ENCODE measurements around the gene HS1BP3. TPM values are rescaled to one million over a fixed set of nuclear protein-coding genes. Genes with fewer than 3 reads are reported as not detected.

HS1BP3 gene
- total and polyA plus RNA-seq, 2 of the 13 experiments (the other 11 are each of a cell fraction or from before 2014, with no cell fraction given), result 15.2 to 22.0 TPM

GRCh38 chr2:20650877-20651730 is at the start of gene HS1BP3 (continued):
- TF ChIP-seq ZNF512B (CRISPR knock-in tag; IDR thresholded peaks at IDR 0.05; ENCODE audit: borderline replicate concordance) (no peak), RELA (CRISPR knock-in tag; IDR thresholded peaks at IDR 0.05) (peak; percentile 41; the same call in 1 of the 2 replicates), ZBTB44 (CRISPR knock-in tag; IDR thresholded peaks at IDR 0.05) (no peak), NKX3-1 (CRISPR knock-in tag; IDR thresholded peaks at IDR 0.05) (peak; percentile 12; the same call in 1 of the 2 replicates), DMTF1 (CRISPR knock-in tag; IDR thresholded peaks at IDR 0.05) (0 out of 2 replicates have a peak, but pooled peaks have one; percentile 33), RAD21 (CRISPR knock-in tag; IDR thresholded peaks at IDR 0.05) (peak; percentile 98), SIX1 (CRISPR knock-in tag; IDR thresholded peaks at IDR 0.05; ENCODE audit: borderline replicate concordance) (no peak), ZBTB10 (CRISPR knock-in tag; IDR thresholded peaks at IDR 0.05; ENCODE audit: borderline replicate concordance) (0 out of 2 replicates have a peak, but pooled peaks have one; percentile 38), ZEB1 (IDR thresholded peaks at IDR 0.05; ENCODE audit: insufficient replicate concordance, low read depth) (no peak), KLF6 (CRISPR knock-in tag; IDR thresholded peaks at IDR 0.05) (peak; percentile 94), HNRNPLL (IDR thresholded peaks at IDR 0.05; ENCODE audit: low read depth, low read length, poor library complexity, severe bottlenecking) (peak; percentile 79), PLRG1 (conservative IDR thresholded peaks at IDR 0.05) (no peak), MYC (CRISPR knock-in tag; IDR thresholded peaks at IDR 0.05; ENCODE audit: borderline replicate concordance) (peak; percentile 71; the same call in 1 of the 2 replicates), YEATS4 (CRISPR knock-in tag; IDR thresholded peaks at IDR 0.05; ENCODE audit: borderline replicate concordance) (peak; percentile 97), SIN3B (IDR thresholded peaks at IDR 0.05; ENCODE audit: low read length) (no peak), MATR3 (CRISPR knock-in tag; IDR thresholded peaks at IDR 0.05) (no peak), SNAPC5 (CRISPR knock-in tag; IDR thresholded peaks at IDR 0.05; ENCODE audit: borderline replicate concordance) (0 out of 2 replicates have a peak, but pooled peaks have one; percentile 9), MAFG (CRISPR knock-in tag; IDR thresholded peaks at IDR 0.05) (no peak)

Data from HepG2 (cell line).